ENCODE results near the gene BEGAIN. TPM values are rescaled to one million over a fixed set of nuclear protein-coding genes. Genes with fewer than 3 reads are reported as not detected.

BEGAIN gene
- total and polyA plus RNA-seq, 9 of the 15 experiments (the other 6 are each of a cell fraction or from before 2014, with no cell fraction given): 0.07 to 0.68 (median 0.55) TPM; not detected in 3

DNA sequence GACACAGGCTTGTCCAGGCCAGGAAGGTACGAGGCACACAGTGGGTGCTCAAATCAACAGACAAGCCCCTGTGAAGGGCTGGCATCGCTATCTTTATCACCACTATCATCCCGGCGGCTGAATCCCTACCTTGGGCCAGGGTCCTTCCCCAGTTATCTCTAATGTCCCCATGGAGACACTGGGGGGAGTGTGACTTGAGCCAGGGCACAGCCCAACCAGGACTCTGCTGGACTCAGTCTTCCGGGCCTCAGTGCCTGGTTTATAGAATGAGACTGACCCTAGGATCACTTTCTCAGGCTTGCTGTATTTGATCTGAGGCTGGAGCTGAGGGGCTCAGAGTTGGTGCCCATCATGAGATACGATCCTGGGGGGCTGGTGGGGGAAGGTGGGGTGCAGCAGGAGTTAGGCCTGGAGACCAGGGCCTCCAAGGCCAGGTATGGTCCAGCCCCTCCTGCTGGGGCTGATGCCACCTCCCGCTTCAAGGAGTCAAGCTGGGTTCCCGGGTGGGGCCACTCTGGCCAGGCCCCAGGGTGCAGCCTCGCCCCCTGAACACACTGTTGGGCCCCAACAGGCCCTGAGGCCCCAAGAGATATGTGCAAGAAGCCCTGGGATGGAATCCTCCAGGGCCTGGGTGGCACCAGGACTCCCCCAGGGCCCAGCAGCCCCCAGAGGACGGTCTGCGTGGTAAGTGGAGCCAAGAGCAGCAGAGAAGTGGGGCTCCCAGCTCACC lies 11.8 kb downstream of the BEGAIN start (continued):
- TF ChIP-seq, protein P1, sequence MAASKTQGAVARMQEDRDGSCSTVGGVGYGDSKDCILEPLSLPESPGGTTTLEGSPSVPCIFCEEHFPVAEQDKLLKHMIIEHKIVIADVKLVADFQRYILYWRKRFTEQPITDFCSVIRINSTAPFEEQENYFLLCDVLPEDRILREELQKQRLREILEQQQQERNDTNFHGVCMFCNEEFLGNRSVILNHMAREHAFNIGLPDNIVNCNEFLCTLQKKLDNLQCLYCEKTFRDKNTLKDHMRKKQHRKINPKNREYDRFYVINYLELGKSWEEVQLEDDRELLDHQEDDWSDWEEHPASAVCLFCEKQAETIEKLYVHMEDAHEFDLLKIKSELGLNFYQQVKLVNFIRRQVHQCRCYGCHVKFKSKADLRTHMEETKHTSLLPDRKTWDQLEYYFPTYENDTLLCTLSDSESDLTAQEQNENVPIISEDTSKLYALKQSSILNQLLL (CRISPR knock-in tag; IDR thresholded peaks at IDR 0.05; ENCODE audit: borderline replicate concordance): no peak
- TF ChIP-seq NCOA2 (IDR thresholded peaks at IDR 0.05; ENCODE audit: partially characterized antibody in 2 of 2) (no peak), ZNF253 (CRISPR knock-in tag; conservative IDR thresholded peaks at IDR 0.05) (no peak), FIP1L1 (IDR thresholded peaks at IDR 0.05; ENCODE audit: low read depth, low read length, poor library complexity, severe bottlenecking) (no peak), HDAC3 (IDR thresholded peaks at IDR 0.05; ENCODE audit: borderline replicate concordance, partially characterized antibody) (no peak), ZNF140 (CRISPR knock-in tag; IDR thresholded peaks at IDR 0.05) (no peak), ZNF232 (CRISPR knock-in tag; IDR thresholded peaks at IDR 0.05) (no peak), ETV5 (CRISPR knock-in tag; IDR thresholded peaks at IDR 0.05; ENCODE audit: low read depth) (no peak), ZNF124 (CRISPR knock-in tag; IDR thresholded peaks at IDR 0.05) (no peak), TBL1XR1 (IDR thresholded peaks at IDR 0.05; ENCODE audit: low read length in 2 of 2) (no peak), ILK (tag; IDR thresholded peaks at IDR 0.05; ENCODE audit: borderline replicate concordance, low read depth) (no peak)
- TF ChIP-seq, protein P2, sequence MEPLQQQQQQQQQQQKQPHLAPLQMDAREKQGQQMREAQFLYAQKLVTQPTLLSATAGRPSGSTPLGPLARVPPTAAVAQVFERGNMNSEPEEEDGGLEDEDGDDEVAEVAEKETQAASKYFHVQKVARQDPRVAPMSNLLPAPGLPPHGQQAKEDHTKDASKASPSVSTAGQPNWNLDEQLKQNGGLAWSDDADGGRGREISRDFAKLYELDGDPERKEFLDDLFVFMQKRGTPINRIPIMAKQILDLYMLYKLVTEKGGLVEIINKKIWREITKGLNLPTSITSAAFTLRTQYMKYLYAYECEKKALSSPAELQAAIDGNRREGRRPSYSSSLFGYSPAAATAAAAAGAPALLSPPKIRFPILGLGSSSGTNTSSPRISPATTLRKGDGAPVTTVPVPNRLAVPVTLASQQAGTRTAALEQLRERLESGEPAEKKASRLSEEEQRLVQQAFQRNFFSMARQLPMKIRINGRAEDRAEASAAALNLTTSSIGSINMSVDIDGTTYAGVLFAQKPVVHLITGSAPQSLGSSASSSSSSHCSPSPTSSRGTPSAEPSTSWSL (CRISPR knock-in tag; IDR thresholded peaks at IDR 0.05; ENCODE audit: borderline replicate concordance): no peak

Data from K562 (cell line).